Measurements from ENCODE around the gene MRPS14. TPM values are rescaled to one million over a fixed set of nuclear protein-coding genes. Genes with fewer than 3 reads are reported as not detected.

The MRPS14 gene
- total RNA-seq, 1 experiment from 2014 or later = 43.1 TPM

GRCh38 chr1:174984952-174985351 is 38.3 kb downstream of the MRPS14 start:
- DNase-seq (ENCODE audit: low read depth) = no peak

- DNase-seq (ENCODE audit: low read depth) = peak; percentile 45
These were observed 40.1 kb downstream of the MRPS14 start for GRCh38 chr1:174982971-174983689.

GRCh38 chr1:174976436-174977108 is 46.7 kb downstream of the MRPS14 start:
- DNase-seq (ENCODE audit: low read depth) = peak; percentile 58

GRCh38 chr1:174975764-174976163 is 47.5 kb downstream of the MRPS14 start:
- DNase-seq (ENCODE audit: low read depth) = no peak

GRCh38 chr1:174974711-174975119 is 48.5 kb downstream of the MRPS14 start:
- DNase-seq (ENCODE audit: low read depth) = no peak

GRCh38 chr1:174971902-174972301 is 51.3 kb downstream of the MRPS14 start:
- no peak for DNase-seq (ENCODE audit: low read depth)

- DNase-seq (ENCODE audit: low read depth) = no peak
These were observed 51.8 kb downstream of the MRPS14 start for GRCh38 chr1:174971466-174971865.

GRCh38 chr1:174969977-174970376 is 53.2 kb downstream of the MRPS14 start:
- no peak for DNase-seq (ENCODE audit: low read depth)

GRCh38 chr1:174968750-174969244 is 54.4 kb downstream of the MRPS14 start:
- peak; percentile 72 for DNase-seq (ENCODE audit: low read depth)

- no peak for DNase-seq (ENCODE audit: low read depth)
These were observed 55.1 kb downstream of the MRPS14 start for GRCh38 chr1:174967845-174968705.

GRCh38 chr1:174966008-174966572 is 57.1 kb downstream of the MRPS14 start:
- DNase-seq (ENCODE audit: low read depth) = no peak

- no peak for DNase-seq (ENCODE audit: low read depth)
These were observed 57.7 kb downstream of the MRPS14 start for GRCh38 chr1:174965362-174966007.

GRCh38 chr1:174964972-174965361 is 58.3 kb downstream of the MRPS14 start:
- DNase-seq (ENCODE audit: low read depth) = no peak

GRCh38 chr1:174964261-174964971 is 58.8 kb downstream of the MRPS14 start:
- DNase-seq (ENCODE audit: low read depth) = peak; percentile 17

GRCh38 chr1:174963529-174964125 is 59.6 kb downstream of the MRPS14 start:
- peak; percentile 5 for DNase-seq (ENCODE audit: low read depth)

Other genes with a start within 250 kb of the MRPS14 start
- gene CACYBP, start 23.5 kb downstream of the MRPS14 start, total RNA-seq (2014; rRNA removed; shearing (Covaris generic)) = 258 and 530 TPM in 2 replicates
- not detected in 2 replicates for gene TNN, start 44.4 kb upstream of the MRPS14 start, total RNA-seq (2014; rRNA removed; shearing (Covaris generic))
- gene KIAA0040, start 169.4 kb upstream of the MRPS14 start, total RNA-seq (2014; rRNA removed; shearing (Covaris generic)) = 0.59 and 1.2 TPM in 2 replicates